Vagina (tissue), 2 donors: ENCODE measurements around the gene DCDC2C. TPM values are rescaled to one million over a fixed set of nuclear protein-coding genes. Genes with fewer than 3 reads are reported as not detected.

ENCODE experiments used
- DNase-seq, 2 donors: peaks; one replicate each; pipeline ENCODE4 v3.0.0-alpha.2; 2017; ENCODE audit errors: extremely low spot score in 2 of 2
- H3K27ac ChIP-seq: fragments of 200-600 bp; sonication (generic); one replicate; pipeline ENCODE4 v1.5.1; 2019
- H3K27me3 ChIP-seq: fragments of 200-600 bp; sonication (generic); one replicate; pipeline ENCODE4 v1.5.1; 2019
- H3K36me3 ChIP-seq, 2 donors: fragments of 200-600 bp; sonication (generic); one replicate each; pipeline ENCODE4 v1.5.1; 2017 to 2019
- H3K4me1 ChIP-seq: fragments of 200-600 bp; sonication (generic); one replicate; pipeline ENCODE4 v1.5.1; 2019
- H3K4me3 ChIP-seq, 2 donors: fragments of 200-600 bp; sonication (generic); 1 replicate in 1 of 2; 2 replicates in 1 of 2; pipeline ENCODE4 v1.5.1; 2016 to 2019
- H3K9me3 ChIP-seq: fragments of 200-600 bp; sonication (generic); one replicate; pipeline ENCODE4 v1.5.1; 2019
- POLR2A ChIP-seq, 2 donors: fragments of 450-650 bp; IDR thresholded peaks; one replicate each; pipeline ENCODE4 v1.6.1; 2017; ENCODE audit warnings: antibody characterized with exemption in 2 of 2, mild to moderate bottlenecking in 2 of 2, moderate library complexity in 2 of 2
- POLR2AphosphoS5 ChIP-seq, 2 donors: sonication (generic); formaldehyde crosslinking; IDR thresholded peaks; one replicate each; pipeline ENCODE4 v1.9.0; 2017; ENCODE audit warnings: antibody characterized with exemption in 2 of 2, mild to moderate bottlenecking in 2 of 2, low read depth in 1 of 2; ENCODE audit not compliant: insufficient read depth in 1 of 2
- intact Hi-C: fragments of 100-400 bp; cut with DNase I; formaldehyde crosslinking; loops from one replicate; pipeline ENCODE4 v1.15.1; 2023
- total RNA-seq: library from RNA; depleted of rRNA; stranded (reverse); fragments of >200 nt; gene quantifications from one replicate; pipeline ENCODE4 v1.2.3, GENCODE V29; 2016
- TF ChIP-seq, protein P1 (sequence below), 3 experiments: fragments of 450-650 bp in 2 of 3; fragments of 200-600 bp in 1 of 3; sonication (generic) in 1 of 3; IDR thresholded peaks; one replicate each; pipeline ENCODE4 v1.5.1; 2017 to 2019; ENCODE audit warnings: antibody characterized with exemption in 3 of 3, mild to moderate bottlenecking in 2 of 3, moderate library complexity in 2 of 3

The DCDC2C gene
- total RNA-seq, 1 donor from 2014 or later, result not detected

- H3K36me3 ChIP-seq, result no peaks in the 10 kb centered on the region
- intact Hi-C loops, result no loop called here
- H3K4me1 ChIP-seq, result no peaks in the 10 kb centered on the region
- H3K4me3 ChIP-seq, result no peak overlapping the region
- H3K27ac ChIP-seq, result no peak overlapping the region
- no peak for DNase-seq
- no peaks in the 10 kb centered on the region for H3K9me3 ChIP-seq
- TF ChIP-seq POLR2AphosphoS5 (IDR thresholded peaks at IDR 0.05; ENCODE audit: insufficient read depth in 1 of 2, low read depth in 1 of 2) (no peak), POLR2A (IDR thresholded peaks at IDR 0.05) (no peak)
- TF ChIP-seq, protein P1, sequence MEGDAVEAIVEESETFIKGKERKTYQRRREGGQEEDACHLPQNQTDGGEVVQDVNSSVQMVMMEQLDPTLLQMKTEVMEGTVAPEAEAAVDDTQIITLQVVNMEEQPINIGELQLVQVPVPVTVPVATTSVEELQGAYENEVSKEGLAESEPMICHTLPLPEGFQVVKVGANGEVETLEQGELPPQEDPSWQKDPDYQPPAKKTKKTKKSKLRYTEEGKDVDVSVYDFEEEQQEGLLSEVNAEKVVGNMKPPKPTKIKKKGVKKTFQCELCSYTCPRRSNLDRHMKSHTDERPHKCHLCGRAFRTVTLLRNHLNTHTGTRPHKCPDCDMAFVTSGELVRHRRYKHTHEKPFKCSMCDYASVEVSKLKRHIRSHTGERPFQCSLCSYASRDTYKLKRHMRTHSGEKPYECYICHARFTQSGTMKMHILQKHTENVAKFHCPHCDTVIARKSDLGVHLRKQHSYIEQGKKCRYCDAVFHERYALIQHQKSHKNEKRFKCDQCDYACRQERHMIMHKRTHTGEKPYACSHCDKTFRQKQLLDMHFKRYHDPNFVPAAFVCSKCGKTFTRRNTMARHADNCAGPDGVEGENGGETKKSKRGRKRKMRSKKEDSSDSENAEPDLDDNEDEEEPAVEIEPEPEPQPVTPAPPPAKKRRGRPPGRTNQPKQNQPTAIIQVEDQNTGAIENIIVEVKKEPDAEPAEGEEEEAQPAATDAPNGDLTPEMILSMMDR (IDR thresholded peaks at IDR 0.05), result no peak
- no peaks in the 10 kb centered on the region for H3K27me3 ChIP-seq
These were observed 21.6 kb downstream of the DCDC2C start for GRCh38 chr2:3725002-3725401.

DNA sequence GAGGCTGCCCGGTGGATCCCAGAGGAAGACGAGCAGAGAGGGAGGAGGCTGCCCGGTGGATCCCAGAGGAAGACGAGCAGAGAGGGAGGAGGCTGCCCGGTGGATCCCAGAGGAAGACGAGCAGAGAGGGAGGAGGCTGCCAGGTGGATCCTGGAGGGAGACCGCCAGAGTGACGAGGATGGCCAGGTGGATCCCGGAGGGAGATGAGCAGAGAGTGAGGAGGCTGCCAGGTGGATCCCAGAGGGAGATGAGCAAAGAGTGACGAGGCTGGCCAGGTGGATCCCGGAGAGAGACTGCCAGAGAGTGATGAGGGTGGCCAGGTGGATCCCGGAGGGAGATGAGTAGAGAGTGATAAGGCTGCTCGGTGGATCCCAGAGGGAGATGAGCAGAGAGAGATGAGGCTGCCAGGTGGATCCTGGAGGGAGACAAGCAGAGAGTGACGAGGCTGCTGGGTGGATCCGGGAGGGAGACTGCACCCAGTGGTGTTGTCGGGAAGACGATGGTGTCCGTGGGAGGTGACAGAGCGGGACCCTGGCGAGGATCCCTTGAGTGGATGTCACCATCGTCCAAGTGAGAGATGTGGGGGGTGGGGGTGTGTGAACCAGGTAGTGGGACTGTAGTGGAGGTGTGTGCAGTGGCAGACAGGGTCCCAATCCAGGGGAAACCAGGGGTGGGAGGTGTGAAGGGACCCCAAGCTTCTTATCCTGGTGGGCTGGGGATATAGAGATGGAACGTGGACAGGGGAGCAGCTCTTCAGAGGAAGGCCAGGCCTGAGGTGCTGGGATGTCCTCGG lies 22.3 kb downstream of the DCDC2C start:
- Histone ChIP-seq H3K9me3 (no peaks in the 10 kb centered on the region), H3K4me3 (no peak overlapping the region), H3K27me3 (no peaks in the 10 kb centered on the region), H3K36me3 (no peaks in the 10 kb centered on the region), H3K27ac (no peak overlapping the region), H3K4me1 (no peaks in the 10 kb centered on the region)
- no peak for TF ChIP-seq POLR2A (IDR thresholded peaks at IDR 0.05)
- TF ChIP-seq, protein P1 (IDR thresholded peaks at IDR 0.05), result no peak
- TF ChIP-seq POLR2AphosphoS5 (IDR thresholded peaks at IDR 0.05; ENCODE audit: insufficient read depth in 1 of 2, low read depth in 1 of 2), result no peak
- intact Hi-C loops, result no loop called here
- DNase-seq, result peak in 1 of 2 donors; percentile 94

- H3K27ac ChIP-seq, result no peak overlapping the region
- TF ChIP-seq POLR2AphosphoS5 (IDR thresholded peaks at IDR 0.05; ENCODE audit: insufficient read depth in 1 of 2, low read depth in 1 of 2) (no peak), POLR2A (IDR thresholded peaks at IDR 0.05) (no peak)
- TF ChIP-seq, protein P1 (IDR thresholded peaks at IDR 0.05), result no peak
- peak in 1 of 2 donors; percentile 74 for DNase-seq
- no peak overlapping the region for H3K4me3 ChIP-seq
- intact Hi-C loops, result no loop called here
- no peaks in the 10 kb centered on the region for H3K36me3 ChIP-seq
- no peaks in the 10 kb centered on the region for H3K9me3 ChIP-seq
- H3K27me3 ChIP-seq, result no peaks in the 10 kb centered on the region
- no peaks in the 10 kb centered on the region for H3K4me1 ChIP-seq
These were observed 23.1 kb downstream of the DCDC2C start for GRCh38 chr2:3726511-3726910.

GRCh38 chr2:3727397-3728045 lies 24.1 kb downstream of the DCDC2C start:
- Histone ChIP-seq H3K36me3 (no peaks in the 10 kb centered on the region), H3K4me3 (no peak overlapping the region), H3K4me1 (no peaks in the 10 kb centered on the region), H3K9me3 (no peaks in the 10 kb centered on the region), H3K27me3 (no peaks in the 10 kb centered on the region), H3K27ac (no peak overlapping the region)
- intact Hi-C loops, result no loop called here
- TF ChIP-seq POLR2AphosphoS5 (IDR thresholded peaks at IDR 0.05; ENCODE audit: insufficient read depth in 1 of 2, low read depth in 1 of 2) (no peak), POLR2A (IDR thresholded peaks at IDR 0.05) (no peak)
- TF ChIP-seq, protein P1 (IDR thresholded peaks at IDR 0.05), result no peak
- peak; percentile 58 to 83 for DNase-seq
